ENCODE data around the gene MICAL2.

MICAL2 gene

DNA sequence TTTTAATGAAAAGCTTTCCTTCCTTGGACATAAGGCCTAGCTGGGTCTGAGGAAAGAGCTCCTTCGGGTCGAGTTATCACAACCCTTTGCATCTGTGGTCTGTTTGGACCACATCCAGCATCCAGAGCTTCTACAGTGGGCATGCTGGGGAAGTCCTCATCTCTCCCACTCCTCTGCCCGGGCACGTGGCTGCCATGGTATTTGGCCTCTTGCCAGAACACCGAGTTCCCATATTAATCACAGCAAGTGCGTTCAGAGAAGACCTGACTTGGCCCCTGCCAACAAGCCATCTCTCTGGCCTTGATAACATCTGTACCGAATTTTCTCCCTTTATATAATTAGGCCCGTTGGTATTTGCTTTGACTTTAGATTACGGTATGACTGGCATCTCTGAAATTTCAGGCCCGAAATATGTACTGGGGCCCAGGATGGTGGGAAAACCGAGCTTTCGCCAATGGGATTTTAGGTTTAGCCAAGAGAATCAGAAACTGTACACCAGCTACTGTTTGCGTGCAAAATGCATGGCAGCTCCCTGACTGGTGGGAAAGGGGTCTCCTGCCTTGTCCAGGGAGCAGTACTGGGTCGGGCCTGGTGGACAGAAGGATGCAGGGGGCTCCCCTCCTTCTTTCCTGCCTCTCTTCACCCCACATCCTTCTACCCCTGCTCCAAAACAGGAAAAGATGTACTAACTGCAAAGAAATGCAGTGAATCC is 90.0 kb downstream of the MICAL2 start:
- FAIRE-seq (no peak), DNase-seq (ENCODE audit: insufficient read length, low spot score) (peak; percentile 73)

DNA sequence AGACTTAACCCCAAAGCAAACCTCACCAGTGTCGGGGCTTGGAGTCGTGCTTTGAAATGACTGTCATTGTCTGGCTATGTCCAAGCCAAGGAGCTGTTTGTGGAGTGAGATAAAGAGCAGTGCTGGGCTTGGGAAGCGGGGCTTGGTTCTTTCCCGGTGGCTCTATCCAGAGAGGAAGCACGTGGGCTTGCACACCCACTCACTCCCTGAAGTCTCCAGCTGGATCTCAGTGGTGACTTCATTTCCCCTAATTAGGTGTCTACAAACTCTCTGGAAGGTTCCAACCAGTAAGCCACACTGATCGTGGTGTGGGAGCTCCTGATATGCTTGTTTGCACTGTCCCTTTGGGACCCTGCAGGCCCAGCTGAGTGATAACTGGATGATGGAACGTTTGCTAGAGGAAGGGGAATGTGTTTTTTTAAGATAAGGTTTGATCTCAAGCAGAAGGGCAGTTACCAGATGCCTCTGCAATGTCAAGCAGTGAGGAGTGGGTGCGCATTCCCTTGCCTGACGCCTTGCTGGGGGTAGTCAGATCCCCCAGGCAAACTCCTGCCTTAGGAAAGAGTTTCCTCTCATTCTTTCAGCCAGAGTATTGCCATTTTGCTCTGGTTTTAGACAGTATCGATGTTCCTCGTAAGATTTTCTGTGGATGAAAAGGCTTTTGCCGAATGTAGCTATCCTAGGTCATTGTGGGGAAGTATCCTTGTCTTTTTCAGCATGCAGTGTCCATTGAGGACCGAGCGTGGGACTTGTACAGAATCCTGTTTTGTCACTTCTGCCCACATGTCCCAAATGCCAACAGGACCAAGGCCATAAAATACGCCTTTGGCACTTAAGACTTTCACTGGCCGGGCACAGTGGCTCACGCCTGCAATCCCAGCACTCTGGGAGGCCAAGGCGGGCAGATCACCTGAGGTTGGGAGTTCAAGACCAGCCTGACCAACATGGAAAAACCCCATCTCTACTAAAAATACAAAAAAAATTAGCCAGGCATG is 90.9 kb downstream of the MICAL2 start:
- FAIRE-seq: peak; percentile 16
- DNase-seq (ENCODE audit: insufficient read length, low spot score): peak; percentile 72

GRCh38 chr11:12202661-12203310 is 92.4 kb downstream of the MICAL2 start:
- no peak for FAIRE-seq
- DNase-seq (ENCODE audit: insufficient read length, low spot score): no peak

- DNase-seq (ENCODE audit: insufficient read length, low spot score) (no peak), FAIRE-seq (no peak)
These were observed 94.1 kb downstream of the MICAL2 start for GRCh38 chr11:12204506-12204905.

GRCh38 chr11:12205330-12205729 is 94.9 kb downstream of the MICAL2 start:
- no peak for DNase-seq (ENCODE audit: insufficient read length, low spot score)
- FAIRE-seq: no peak

- FAIRE-seq: peak; percentile 65
These were observed 96.1 kb downstream of the MICAL2 start for GRCh38 chr11:12206529-12206928.

DNA sequence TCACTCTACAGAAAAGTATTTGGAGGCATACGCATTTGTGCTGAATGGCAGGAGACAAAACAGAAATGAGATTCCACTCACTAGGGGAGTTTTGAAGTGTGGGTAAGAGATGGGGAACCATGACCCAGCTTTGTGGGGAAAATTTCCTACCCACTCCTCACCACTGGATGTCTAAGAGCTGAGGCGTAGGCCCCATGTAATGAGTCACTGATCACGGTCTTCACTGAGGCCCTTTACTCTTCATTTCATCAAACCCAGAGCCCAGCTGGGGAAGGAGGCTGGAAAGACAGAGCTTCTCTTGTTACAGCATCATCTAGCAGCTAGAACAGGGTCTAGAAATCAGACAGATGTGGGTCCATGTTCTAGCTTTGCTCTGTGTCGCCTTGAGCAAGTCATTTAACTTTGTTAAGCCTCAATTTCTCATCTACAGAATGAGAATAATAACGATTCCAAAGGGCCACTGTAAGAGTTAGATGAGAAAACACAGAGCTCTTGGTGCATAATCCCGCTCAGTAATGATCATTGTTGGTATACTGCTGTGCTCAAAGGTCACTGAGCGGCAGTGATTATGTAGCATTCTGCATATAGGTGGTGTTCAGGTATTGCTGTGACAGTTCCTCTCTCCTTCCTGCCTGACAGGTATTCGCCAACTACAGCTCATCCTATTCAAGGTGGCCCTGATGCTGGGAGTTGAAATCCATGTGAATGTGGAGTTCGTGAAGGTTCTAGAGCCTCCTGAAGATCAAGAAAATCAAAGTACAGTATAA is 97.2 kb downstream of the MICAL2 start:
- no peak for FAIRE-seq

More at GRCh38 chr11:12206529-12206928, 96.1 kb downstream of the MICAL2 start:
- DNase-seq (ENCODE audit: insufficient read length, low spot score): no peak

GRCh38 chr11:12209096-12209495 is 98.7 kb downstream of the MICAL2 start:
- FAIRE-seq (no peak), DNase-seq (ENCODE audit: insufficient read length, low spot score) (no peak)

More for the DNA sequence above, 97.2 kb downstream of the MICAL2 start:
- DNase-seq (ENCODE audit: insufficient read length, low spot score): no peak

DNA sequence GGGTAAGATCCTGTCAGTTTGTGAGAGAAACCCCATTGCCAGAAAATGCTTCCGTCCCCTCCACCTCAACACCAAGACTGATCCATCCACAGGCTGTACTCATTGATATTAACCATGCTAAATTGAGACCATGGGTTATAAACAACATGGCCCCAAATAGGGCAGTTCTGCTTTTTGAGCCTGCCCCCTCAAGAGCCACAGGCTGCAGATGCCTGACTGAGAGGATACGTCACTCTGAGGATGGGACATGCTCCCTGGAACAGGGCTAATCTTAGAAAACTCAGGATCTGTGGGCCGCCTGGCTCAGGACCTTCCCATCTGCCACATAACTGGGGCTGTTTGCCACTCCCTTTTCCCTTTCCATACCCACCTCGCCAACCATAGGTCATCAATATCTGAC is 99.8 kb downstream of the MICAL2 start:
- DNase-seq (ENCODE audit: insufficient read length, low spot score) (no peak), FAIRE-seq (no peak)

GRCh38 chr11:12211331-12212065 is 101.1 kb downstream of the MICAL2 start:
- DNase-seq (ENCODE audit: insufficient read length, low spot score) (no peak), FAIRE-seq (no peak)

DNA sequence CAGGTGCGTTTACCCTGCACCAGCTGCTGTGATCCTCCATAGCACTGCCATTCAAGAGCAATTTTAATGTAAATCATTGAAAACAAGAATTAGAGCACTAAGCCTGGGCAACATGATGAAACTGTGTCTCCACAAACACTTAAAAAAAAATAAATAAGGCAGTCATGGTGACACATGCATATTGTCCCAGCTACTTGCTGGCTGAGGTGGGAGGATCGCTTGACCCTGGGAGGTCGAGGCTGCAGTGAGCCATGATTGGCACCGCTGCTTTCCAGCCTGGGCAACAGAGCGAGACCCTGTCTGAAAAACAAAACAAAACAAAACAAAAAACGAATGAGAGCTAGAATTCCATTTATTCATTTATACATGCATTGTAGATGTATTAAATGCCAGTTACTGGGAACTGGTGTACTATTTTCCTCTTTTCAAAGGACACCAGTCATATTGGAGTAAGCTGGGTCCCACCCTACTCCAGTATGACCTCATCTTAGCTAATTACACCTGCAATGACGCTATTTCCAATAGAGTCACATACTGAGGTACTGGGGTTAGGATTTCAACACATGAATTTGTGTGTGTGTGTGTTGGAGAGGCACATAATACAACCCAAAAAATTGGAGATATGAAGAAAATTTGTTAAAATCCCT is 101.9 kb downstream of the MICAL2 start:
- FAIRE-seq (no peak), DNase-seq (ENCODE audit: insufficient read length, low spot score) (no peak)

- FAIRE-seq (no peak), DNase-seq (ENCODE audit: insufficient read length, low spot score) (no peak)
These were observed 102.4 kb downstream of the MICAL2 start for GRCh38 chr11:12212821-12213185.

DNA sequence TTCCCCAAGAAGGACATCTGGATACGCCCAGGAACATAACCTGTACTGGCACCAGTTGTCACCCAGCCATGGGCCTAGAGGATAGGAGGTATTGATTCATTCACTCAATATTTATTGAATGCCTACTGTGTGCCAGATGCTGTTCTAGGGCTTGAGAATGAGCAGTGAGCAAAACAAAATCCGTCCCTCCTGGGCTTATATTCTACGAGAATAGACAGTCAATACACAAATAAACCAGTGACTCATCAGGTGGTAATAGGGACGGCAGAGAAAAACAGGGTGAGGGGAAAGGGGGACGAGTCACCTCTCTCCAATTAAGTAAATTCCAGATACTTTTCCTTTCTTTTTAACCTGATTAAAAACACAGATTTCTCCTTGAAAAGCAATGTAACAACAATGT is 103.5 kb downstream of the MICAL2 start:
- DNase-seq (ENCODE audit: insufficient read length, low spot score) (peak; percentile 51), FAIRE-seq (peak; percentile 28)

GRCh38 chr11:12214751-12215150 is 104.4 kb downstream of the MICAL2 start:
- no peak for DNase-seq (ENCODE audit: insufficient read length, low spot score)
- FAIRE-seq: no peak

DNA sequence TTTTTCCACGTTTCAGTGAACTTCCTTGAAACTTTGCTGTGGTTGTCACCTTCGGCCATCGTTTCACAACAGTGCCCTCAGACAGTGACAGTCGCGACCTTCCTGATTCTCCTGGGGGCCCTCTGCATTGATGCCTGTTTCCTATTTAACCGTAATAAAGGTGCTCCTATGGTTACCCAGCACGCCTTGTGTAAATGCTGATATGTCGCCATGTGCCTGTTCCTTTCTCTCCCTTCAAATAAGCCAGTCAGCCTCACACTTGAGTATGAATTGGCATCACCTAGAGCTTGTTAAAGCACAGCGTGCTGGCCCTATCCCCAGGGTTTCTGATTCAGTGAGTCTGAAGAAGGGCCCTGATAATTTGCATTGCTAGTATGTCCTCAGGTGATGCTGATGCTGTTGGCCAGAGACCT is 104.8 kb downstream of the MICAL2 start:
- DNase-seq (ENCODE audit: insufficient read length, low spot score) (no peak), FAIRE-seq (no peak)

- FAIRE-seq (no peak), DNase-seq (ENCODE audit: insufficient read length, low spot score) (no peak)
These were observed 105.7 kb downstream of the MICAL2 start for GRCh38 chr11:12216041-12216451.

- FAIRE-seq: no peak
These were observed 106.4 kb downstream of the MICAL2 start for GRCh38 chr11:12216671-12217374.

DNA sequence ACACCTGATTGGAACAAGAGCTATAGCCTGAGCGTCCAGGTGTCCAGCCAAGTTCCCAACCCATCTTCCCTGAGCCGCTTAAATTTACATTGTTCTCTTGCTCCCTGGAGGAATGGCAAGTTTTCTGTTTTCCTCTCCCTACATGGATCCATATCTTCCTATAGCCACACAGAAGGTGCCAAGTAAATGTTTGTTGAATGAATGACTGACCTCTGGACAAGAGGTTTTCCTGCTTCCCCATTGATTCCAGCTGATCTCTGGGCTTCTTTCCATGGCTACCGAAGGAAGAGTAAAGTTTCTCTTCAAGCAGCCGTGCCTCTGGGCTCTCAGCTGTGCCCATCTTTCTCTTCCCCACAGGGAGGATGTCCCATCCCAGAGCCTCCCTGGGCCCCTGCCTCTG is 107.5 kb downstream of the MICAL2 start:
- DNase-seq (ENCODE audit: insufficient read length, low spot score) (no peak), FAIRE-seq (no peak)

More at GRCh38 chr11:12216671-12217374, 106.4 kb downstream of the MICAL2 start:
- no peak for DNase-seq (ENCODE audit: insufficient read length, low spot score)

- DNase-seq (ENCODE audit: insufficient read length, low spot score): no peak
- no peak for FAIRE-seq
These were observed 108.5 kb downstream of the MICAL2 start for GRCh38 chr11:12218909-12219308.

Data from HTR-8/SVneo (cell line).